Loucy (cell line): ENCODE results near the gene FAM219A.

Experiments
- H2AFZ ChIP-seq: fragments of 200-600 bp; sonication (generic); 2 replicates; pipeline ENCODE4 v1.6.0; 2016; ENCODE audit warnings: antibody characterized with exemption, mild to moderate bottlenecking, low read length, moderate library complexity
- H3F3A ChIP-seq: fragments of 200-600 bp; 2 replicates; pipeline ENCODE4 v1.6.0; 2016; ENCODE audit warnings: antibody characterized with exemption, low read depth, mild to moderate bottlenecking
- H3K27me3 ChIP-seq: fragments of 200-600 bp; sonication (generic); 2 replicates; pipeline ENCODE4 v1.6.1; 2014; ENCODE audit warnings: low read length, mild to moderate bottlenecking; ENCODE audit not compliant: insufficient read depth, poor library complexity, severe bottlenecking
- H3K36me3 ChIP-seq: fragments of 200-600 bp; sonication (generic); 2 replicates; pipeline ENCODE4 v1.6.1; 2016; ENCODE audit warnings: low read length; ENCODE audit not compliant: insufficient read depth
- H3K4me1 ChIP-seq: fragments of 200-600 bp; sonication (generic); 2 replicates; pipeline ENCODE4 v1.5.1; 2014; ENCODE audit warnings: low read length, mild to moderate bottlenecking; ENCODE audit not compliant: insufficient read depth, poor library complexity, severe bottlenecking
- H3K4me2 ChIP-seq: fragments of 200-600 bp; sonication (generic); 2 replicates; pipeline ENCODE4 v1.6.0; 2014; ENCODE audit warnings: antibody characterized with exemption, low read length, low read depth, mild to moderate bottlenecking; ENCODE audit not compliant: poor library complexity, severe bottlenecking
- H3K4me3 ChIP-seq: fragments of 200-600 bp; sonication (generic); 2 replicates; pipeline ENCODE4 v1.5.1; 2014; ENCODE audit warnings: low read length, mild to moderate bottlenecking, mixed read lengths; ENCODE audit not compliant: poor library complexity, severe bottlenecking
- H3K79me2 ChIP-seq: fragments of 200-600 bp; sonication (generic); 2 replicates; pipeline ENCODE4 v1.6.1; 2014; ENCODE audit warnings: low read length; ENCODE audit not compliant: insufficient read depth
- H3K9ac ChIP-seq: fragments of 200-600 bp; sonication (generic); 2 replicates; pipeline ENCODE4 v1.6.0; 2014; ENCODE audit warnings: mild to moderate bottlenecking, low read depth, low read length, moderate library complexity; ENCODE audit not compliant: poor library complexity, severe bottlenecking
- H3K9me2 ChIP-seq: fragments of 200-600 bp; sonication (generic); replicated peaks from 2 replicates; pipeline ENCODE4 v1.6.1; 2016; ENCODE audit warnings: low read depth, low read length, mixed read lengths
- H3K9me3 ChIP-seq: fragments of 200-600 bp; sonication (generic); 2 replicates; pipeline ENCODE4 v1.6.1; 2014; ENCODE audit warnings: mild to moderate bottlenecking, antibody characterized with exemption, low read length, low read depth; ENCODE audit not compliant: insufficient read depth
- H4K20me1 ChIP-seq: fragments of 200-600 bp; sonication (generic); 2 replicates; pipeline ENCODE4 v1.6.0; 2014; ENCODE audit warnings: antibody characterized with exemption, low read length, mild to moderate bottlenecking; ENCODE audit not compliant: insufficient read depth, poor library complexity, severe bottlenecking
- CTCF ChIP-seq: fragments of 200-600 bp; sonication (generic); conservative IDR thresholded peaks from 2 replicates; pipeline ENCODE4 v1.5.1; 2014; ENCODE audit warnings: mild to moderate bottlenecking, antibody characterized with exemption, low read length
- EZH2phosphoT487 ChIP-seq: fragments of 200-600 bp; IDR thresholded peaks from 2 replicates; pipeline ENCODE4 v1.6.1; 2018; ENCODE audit warnings: antibody characterized with exemption, mild to moderate bottlenecking, moderate library complexity, borderline replicate concordance

Gene FAM219A

DNA sequence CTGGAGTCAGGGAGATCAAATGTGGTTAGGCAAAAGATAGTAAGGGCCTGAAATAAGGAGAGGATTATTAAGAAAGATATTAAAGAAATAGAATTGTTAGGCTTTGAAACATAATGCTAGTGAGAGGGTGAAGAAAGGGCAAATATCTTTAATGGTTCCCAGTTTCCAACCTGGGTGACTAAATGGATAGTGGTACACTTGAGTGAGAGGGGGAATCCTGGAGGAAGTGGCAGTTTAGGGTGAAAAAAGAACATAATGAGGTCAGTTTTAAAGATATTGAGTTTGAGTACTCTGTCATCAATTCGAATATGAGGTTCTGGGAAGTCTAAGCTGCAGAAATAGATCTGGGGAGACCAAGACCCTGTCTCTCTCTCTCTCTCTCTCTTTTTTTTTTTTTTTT, 19.2 kb upstream of the FAM219A start:
- Histone ChIP-seq H3K9me3 (no peaks in the 10 kb centered on the region), H3K9ac (no peak overlapping the region), H3K4me3 (no peak overlapping the region), H3K36me3 (no peaks in the 10 kb centered on the region), H3K79me2 (no peaks in the 10 kb centered on the region), H2AFZ (no peak overlapping the region), H3K4me1 (no peaks in the 10 kb centered on the region), H3F3A (no peaks in the 10 kb centered on the region), H3K4me2 (no peak overlapping the region), H4K20me1 (no peaks in the 10 kb centered on the region), H3K9me2 (no peaks in the 10 kb centered on the region), H3K27me3 (no peaks in the 10 kb centered on the region)
- TF ChIP-seq CTCF (no peak), EZH2phosphoT487 (no peak)

- no peaks in the 10 kb centered on the region for H3K9me3 ChIP-seq
- H3K36me3 ChIP-seq = no peaks in the 10 kb centered on the region
- H3F3A ChIP-seq = no peaks in the 10 kb centered on the region
- no peaks in the 10 kb centered on the region for H4K20me1 ChIP-seq
- no peak overlapping the region for H3K4me2 ChIP-seq
- TF ChIP-seq EZH2phosphoT487 (no peak), CTCF (no peak)
- no peaks in the 10 kb centered on the region for H3K79me2 ChIP-seq
- H3K4me3 ChIP-seq = no peak overlapping the region
- H3K9me2 ChIP-seq = no peaks in the 10 kb centered on the region
- no peaks in the 10 kb centered on the region for H3K4me1 ChIP-seq
- no peak overlapping the region for H2AFZ ChIP-seq
- no peak overlapping the region for H3K9ac ChIP-seq
- H3K27me3 ChIP-seq = no peaks in the 10 kb centered on the region
These were observed 16.7 kb upstream of the FAM219A start for GRCh38 chr9:34475097-34475496.

GRCh38 chr9:34465468-34465867, 7.1 kb upstream of the FAM219A start:
- Histone ChIP-seq H3K36me3 (no peaks in the 10 kb centered on the region), H3K27me3 (no peaks in the 10 kb centered on the region), H3K4me1 (no peaks in the 10 kb centered on the region), H3K9ac (no peak overlapping the region), H3K9me3 (no peaks in the 10 kb centered on the region), H3K4me3 (no peak overlapping the region), H3K79me2 (no peaks in the 10 kb centered on the region), H2AFZ (no peak overlapping the region), H3K4me2 (no peak overlapping the region), H3K9me2 (no peaks in the 10 kb centered on the region), H3F3A (no peaks in the 10 kb centered on the region), H4K20me1 (no peaks in the 10 kb centered on the region)
- TF ChIP-seq EZH2phosphoT487 (no peak), CTCF (no peak)
